Naive thymus-derived CD4-positive, alpha-beta T cell (primary cell): ENCODE data around the gene LMX1A. TPM values are rescaled to one million over a fixed set of nuclear protein-coding genes. Genes with fewer than 3 reads are reported as not detected.

Source experiments
- ATAC-seq: fragments of 150-1000 bp; cut with Tn5 transposase; 2 replicates; pipeline ENCODE4 v1.10.0; 2021; ENCODE audit warnings: mild to moderate bottlenecking, moderate library complexity
- CTCF ChIA-PET: fragments of 350-600 bp; sonication (Branson Sonifier 250); formaldehyde crosslinking; loops from one replicate; lab custom pipeline; 2021; ENCODE audit warnings: antibody characterized with exemption; lab: Charles Lee
- POLR2A ChIA-PET: fragments of 350-600 bp; sonication (Branson Sonifier 250); formaldehyde crosslinking; loops from one replicate; lab custom pipeline; 2021; ENCODE audit warnings: antibody characterized with exemption, inconsistent platforms; lab: Charles Lee
- DNase-seq, 9 donors: peaks; one replicate each; pipeline versions ENCODE4 v3.0.0 to v3.0.0-alpha.2; 2020 to 2022; ENCODE audit warnings: mixed read lengths in 1 of 9
- H3K27ac ChIP-seq: one replicate; pipeline ENCODE4 v1.7.0; 2013; ENCODE audit warnings: mild to moderate bottlenecking, low read depth, low read length, moderate library complexity
- H3K27me3 ChIP-seq, 2 donors: one replicate each; pipeline ENCODE4 v1.7.0; 2013; ENCODE audit warnings: low read length in 2 of 2, mild to moderate bottlenecking in 2 of 2, moderate library complexity in 2 of 2; ENCODE audit not compliant: control insufficient read depth in 2 of 2, insufficient read depth in 2 of 2
- H3K36me3 ChIP-seq, 3 experiments: 1 replicate in 2 of 3; 2 replicates in 1 of 3; pipeline ENCODE4 v1.7.0; 2013; ENCODE audit warnings: low read length in 3 of 3, mild to moderate bottlenecking in 3 of 3, moderate library complexity in 1 of 3; ENCODE audit not compliant: insufficient read depth in 3 of 3, control insufficient read depth in 2 of 3
- H3K4me1 ChIP-seq, 2 donors: one replicate each; pipeline ENCODE4 v1.7.0; 2013; ENCODE audit warnings: low read length in 2 of 2, mild to moderate bottlenecking in 2 of 2, moderate library complexity in 1 of 2; ENCODE audit not compliant: control insufficient read depth in 2 of 2, insufficient read depth in 2 of 2
- H3K4me3 ChIP-seq: 2 replicates; pipeline ENCODE4 v1.7.0; 2013; ENCODE audit warnings: mild to moderate bottlenecking, low read length
- H3K9me3 ChIP-seq, 3 experiments: 1 replicate in 2 of 3; 2 replicates in 1 of 3; pipeline ENCODE4 v1.7.0; 2013; ENCODE audit warnings: low read length in 3 of 3; ENCODE audit not compliant: control insufficient read depth in 2 of 3
- H3K27ac Mint-ChIP-seq, 9 donors: one replicate each; pipeline ENCODE4 v1.8.0; 2020 to 2022; ENCODE audit warnings: mixed read lengths in 9 of 9, mild to moderate bottlenecking in 8 of 9, moderate library complexity in 5 of 9, inconsistent platforms in 2 of 9
- H3K27me3 Mint-ChIP-seq, 5 donors: one replicate each; pipeline ENCODE4 v1.8.0; 2021 to 2022; ENCODE audit warnings: mixed read lengths in 5 of 5, mild to moderate bottlenecking in 1 of 5
- H3K36me3 Mint-ChIP-seq, 5 donors: one replicate each; pipeline ENCODE4 v1.8.0; 2020 to 2022; ENCODE audit warnings: mixed read lengths in 5 of 5, mild to moderate bottlenecking in 3 of 5, inconsistent platforms in 1 of 5
- H3K4me1 Mint-ChIP-seq, 7 donors: one replicate each; pipeline ENCODE4 v1.8.0; 2020 to 2022; ENCODE audit warnings: mixed read lengths in 7 of 7, mild to moderate bottlenecking in 3 of 7, inconsistent platforms in 1 of 7
- H3K4me3 Mint-ChIP-seq, 10 donors: one replicate each; pipeline ENCODE4 v1.8.0; 2020 to 2022; ENCODE audit warnings: mild to moderate bottlenecking in 10 of 10, mixed read lengths in 10 of 10, moderate library complexity in 6 of 10, inconsistent platforms in 2 of 10
- H3K9me3 Mint-ChIP-seq, 11 donors: one replicate each; pipeline ENCODE4 v1.8.0; 2020 to 2022; ENCODE audit warnings: mixed read lengths in 11 of 11, mild to moderate bottlenecking in 4 of 11, inconsistent platforms in 1 of 11, moderate library complexity in 1 of 11
- intact Hi-C, 2 donors: fragments of 100-400 bp; cut with micrococcal nuclease; formaldehyde crosslinking; loops; one replicate each; pipeline ENCODE4 v1.15.1; 2023
- polyA plus RNA-seq, 2 donors: library from polyadenylated mRNA; unstranded; fragments of 300-500 nt; fragmentation: Illumina TruSeq; gene quantifications; one replicate each; pipeline ENCODE4 v1.2.3, GENCODE V29; 2021
- total RNA-seq, 6 experiments: library from RNA in 5 of 6; stranded (reverse) in 5 of 6; gene quantifications; 1 replicate in 5 of 6; 2 replicates in 1 of 6; pipeline ENCODE4 v1.2.3 and lab custom pipeline; 2021 to 2026

The LMX1A gene
- total and polyA plus RNA-seq, 7 experiments from 2014 or later: not detected

GRCh38 chr1:165300400-165300903 is 56.1 kb downstream of the LMX1A start:
- H3K4me3 Mint-ChIP-seq: no peak overlapping the region
- DNase-seq (no peak), ATAC-seq (no peak)
- ChIA-PET CTCF (no interaction called here), POLR2A (no interaction called here)
- H3K27ac ChIP-seq: no peak overlapping the region
- H3K4me1 ChIP-seq: no peaks in the 10 kb centered on the region
- no peaks in the 10 kb centered on the region for H3K27me3 ChIP-seq
- H3K27ac Mint-ChIP-seq: no peak overlapping the region
- no peaks in the 10 kb centered on the region for H3K9me3 ChIP-seq
- no peaks in the 10 kb centered on the region for H3K4me1 Mint-ChIP-seq
- no peaks in the 10 kb centered on the region for H3K36me3 Mint-ChIP-seq
- peaks cover 0 to 5% (median 0%) of the 10 kb centered on the region in 11 donors for H3K9me3 Mint-ChIP-seq
- no peak overlapping the region for H3K4me3 ChIP-seq
- H3K36me3 ChIP-seq: no peaks in the 10 kb centered on the region
- intact Hi-C loops: no loop called here
- H3K27me3 Mint-ChIP-seq: peaks cover 0 to 35% (median 24%) of the 10 kb centered on the region in 5 donors

DNA sequence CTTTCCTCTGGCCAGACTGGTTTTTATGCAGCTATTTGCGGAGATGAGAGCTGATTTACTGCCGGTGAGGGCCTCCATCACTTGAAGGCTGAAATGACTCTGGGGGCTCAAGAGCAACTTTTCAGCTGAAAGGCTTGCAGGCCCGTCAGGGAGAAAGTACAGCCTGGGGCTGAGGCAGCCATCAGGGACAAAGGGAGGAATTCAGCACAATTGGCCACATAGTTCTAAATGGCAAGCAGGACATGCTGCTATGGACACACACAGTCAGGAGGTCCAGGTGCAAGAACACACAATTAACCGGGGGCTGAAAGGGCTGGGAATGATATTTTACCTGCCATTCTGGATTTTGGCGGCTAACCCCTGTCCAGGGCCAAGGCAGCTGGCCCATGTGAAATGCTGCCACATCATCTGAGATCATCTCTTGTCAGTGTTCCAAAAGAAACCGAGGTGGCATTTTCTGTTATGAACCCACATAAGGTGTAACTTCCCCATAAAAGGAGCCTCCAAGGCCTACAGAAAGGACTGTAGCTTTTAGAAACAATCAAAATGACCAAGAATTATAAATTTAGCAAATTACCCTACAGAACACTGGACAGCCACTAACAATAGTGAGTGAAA is 58.2 kb downstream of the LMX1A start:
- no peaks in the 10 kb centered on the region for H3K36me3 Mint-ChIP-seq

DNA sequence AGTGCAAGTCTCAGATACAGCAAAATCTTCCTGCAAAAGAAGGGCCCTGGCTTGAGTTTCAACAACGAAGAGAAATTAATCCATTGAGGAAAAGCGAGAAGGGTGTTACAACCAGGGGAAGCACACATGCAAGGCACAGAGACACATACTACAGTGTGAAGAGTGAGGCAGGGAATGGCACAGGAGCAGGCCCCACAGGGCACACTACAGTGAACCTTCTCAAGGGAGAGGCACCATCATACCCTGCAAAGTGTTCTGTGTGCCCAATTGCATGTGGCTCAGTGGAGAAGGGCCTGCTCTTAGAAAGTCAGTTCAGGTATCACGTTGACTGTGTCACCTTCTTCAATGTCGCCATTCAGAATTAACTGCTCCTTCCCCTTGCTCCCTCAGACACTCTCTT is 60.3 kb downstream of the LMX1A start:
- no peak overlapping the region for H3K4me3 ChIP-seq
- H3K4me1 ChIP-seq: no peaks in the 10 kb centered on the region
- intact Hi-C loops: no loop called here
- Mint-ChIP-seq H3K27me3 (peaks cover 0 to 16% (median 11%) of the 10 kb centered on the region in 5 donors), H3K4me3 (no peak overlapping the region), H3K4me1 (no peaks in the 10 kb centered on the region), H3K36me3 (no peaks in the 10 kb centered on the region), H3K9me3 (no peaks in the 10 kb centered on the region), H3K27ac (no peak overlapping the region)
- H3K9me3 ChIP-seq: no peaks in the 10 kb centered on the region
- DNase-seq: no peak
- no peak for ATAC-seq
- no peak overlapping the region for H3K27ac ChIP-seq
- ChIA-PET CTCF (no interaction called here), POLR2A (no interaction called here)
- H3K36me3 ChIP-seq: no peaks in the 10 kb centered on the region
- no peaks in the 10 kb centered on the region for H3K27me3 ChIP-seq

More for the DNA sequence above, 58.2 kb downstream of the LMX1A start:
- DNase-seq: no peak
- no peaks in the 10 kb centered on the region for H3K4me1 ChIP-seq
- no peaks in the 10 kb centered on the region for H3K27me3 ChIP-seq
- Mint-ChIP-seq H3K4me3 (no peak overlapping the region), H3K9me3 (no peaks in the 10 kb centered on the region), H3K4me1 (no peaks in the 10 kb centered on the region), H3K27ac (no peak overlapping the region), H3K27me3 (peaks cover 0 to 20% (median 11%) of the 10 kb centered on the region in 5 donors)
- no peak overlapping the region for H3K4me3 ChIP-seq
- intact Hi-C loops: no loop called here
- ATAC-seq: no peak
- no peaks in the 10 kb centered on the region for H3K36me3 ChIP-seq
- POLR2A ChIA-PET: no interaction called here
- CTCF ChIA-PET: no interaction called here
- no peaks in the 10 kb centered on the region for H3K9me3 ChIP-seq
- H3K27ac ChIP-seq: no peak overlapping the region

DNA sequence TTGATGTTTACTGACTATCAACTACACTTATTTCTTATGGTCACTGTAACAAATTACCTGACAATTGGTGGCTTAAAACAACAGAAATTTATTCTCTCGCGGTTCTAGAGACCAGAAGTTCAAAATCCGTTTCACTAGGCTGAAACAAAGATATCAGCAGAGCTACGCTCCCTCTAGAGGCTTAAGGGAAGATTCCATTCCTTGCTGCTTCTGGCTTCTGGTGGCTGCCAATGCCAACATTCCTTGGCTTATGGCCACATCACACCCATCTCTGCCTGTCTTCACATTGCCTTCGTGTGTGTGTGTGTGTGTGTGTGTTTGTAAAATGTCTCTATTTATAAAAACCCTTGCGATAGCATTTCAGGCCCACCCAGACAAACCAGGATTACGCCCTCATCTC is 66.4 kb downstream of the LMX1A start:
- H3K27ac ChIP-seq: no peak overlapping the region
- no peak for ATAC-seq
- ChIA-PET POLR2A (no interaction called here), CTCF (no interaction called here)
- H3K9me3 ChIP-seq: no peaks in the 10 kb centered on the region
- H3K36me3 ChIP-seq: no peaks in the 10 kb centered on the region
- Mint-ChIP-seq H3K4me1 (no peaks in the 10 kb centered on the region), H3K27me3 (peaks cover 0 to 60% (median 21%) of the 10 kb centered on the region in 5 donors), H3K4me3 (no peak overlapping the region), H3K36me3 (no peaks in the 10 kb centered on the region), H3K27ac (no peak overlapping the region), H3K9me3 (no peaks in the 10 kb centered on the region)
- H3K4me1 ChIP-seq: no peaks in the 10 kb centered on the region
- no peaks in the 10 kb centered on the region for H3K27me3 ChIP-seq
- H3K4me3 ChIP-seq: no peak overlapping the region
- intact Hi-C loops: no loop called here
- DNase-seq: no peak

GRCh38 chr1:165289556-165289955 is 67.0 kb downstream of the LMX1A start:
- Mint-ChIP-seq H3K27ac (no peak overlapping the region), H3K27me3 (peaks cover 6 to 66% (median 21%) of the 10 kb centered on the region in 5 donors), H3K36me3 (no peaks in the 10 kb centered on the region), H3K9me3 (no peaks in the 10 kb centered on the region), H3K4me1 (no peaks in the 10 kb centered on the region), H3K4me3 (no peak overlapping the region)
- ChIA-PET POLR2A (no interaction called here), CTCF (no interaction called here)
- Histone ChIP-seq H3K27me3 (no peaks in the 10 kb centered on the region), H3K36me3 (no peaks in the 10 kb centered on the region), H3K27ac (no peak overlapping the region), H3K4me3 (no peak overlapping the region), H3K9me3 (no peaks in the 10 kb centered on the region), H3K4me1 (no peaks in the 10 kb centered on the region)
- no peak for DNase-seq
- ATAC-seq: no peak
- intact Hi-C loops: no loop called here

GRCh38 chr1:165288350-165289120 is 68.0 kb downstream of the LMX1A start:
- Histone ChIP-seq H3K27ac (no peak overlapping the region), H3K27me3 (no peaks in the 10 kb centered on the region), H3K36me3 (no peaks in the 10 kb centered on the region), H3K4me3 (no peak overlapping the region), H3K9me3 (no peaks in the 10 kb centered on the region), H3K4me1 (no peaks in the 10 kb centered on the region)
- H3K4me1 Mint-ChIP-seq: no peaks in the 10 kb centered on the region
- H3K9me3 Mint-ChIP-seq: peaks cover 0 to under 1% (median 0%) of the 10 kb centered on the region in 11 donors
- intact Hi-C loops: no loop called here
- H3K27me3 Mint-ChIP-seq: peaks cover 11 to 67% (median 30%) of the 10 kb centered on the region in 5 donors
- no peak for ATAC-seq
- H3K36me3 Mint-ChIP-seq: no peaks in the 10 kb centered on the region
- POLR2A ChIA-PET: no interaction called here
- no peak for DNase-seq
- no peak overlapping the region for H3K27ac Mint-ChIP-seq
- CTCF ChIA-PET: no interaction called here
- no peak overlapping the region for H3K4me3 Mint-ChIP-seq
